Progenitor cell of endocrine pancreas (in vitro differentiated cells): Measurements from ENCODE around the gene MGAT5. TPM values are rescaled to one million over a fixed set of nuclear protein-coding genes. Genes with fewer than 3 reads are reported as not detected.

Experiments used
- DNase-seq: peaks from one replicate; pipeline ENCODE4 v3.0.0; 2021; ENCODE audit warnings: low spot score; ENCODE audit not compliant: unreplicated experiment
- H3K27ac Mint-ChIP-seq: 2 replicates; pipeline ENCODE4 v1.8.0; 2021; ENCODE audit warnings: mild to moderate bottlenecking, moderate library complexity, mixed read lengths
- H3K27me3 Mint-ChIP-seq: 2 replicates; pipeline ENCODE4 v1.8.0; 2021; ENCODE audit warnings: mixed read lengths
- H3K36me3 Mint-ChIP-seq: 2 replicates; pipeline ENCODE4 v1.8.0; 2022; ENCODE audit warnings: mixed read lengths; ENCODE audit not compliant: insufficient read depth
- H3K4me1 Mint-ChIP-seq: 2 replicates; pipeline ENCODE4 v1.8.0; 2021; ENCODE audit warnings: low read depth, mixed read lengths
- H3K4me3 Mint-ChIP-seq: 2 replicates; pipeline ENCODE4 v1.8.0; 2021; ENCODE audit warnings: low read depth, mild to moderate bottlenecking, moderate library complexity, mixed read lengths
- H3K9me3 Mint-ChIP-seq: 2 replicates; pipeline ENCODE4 v1.8.0; 2021; ENCODE audit warnings: low read depth, mixed read lengths
- total RNA-seq: library from RNA; stranded (reverse); gene quantifications from 2 replicates; pipeline ENCODE4 v1.2.1, GENCODE V29; 2021
- TF ChIP-seq, protein P1 (sequence below): fragments of 200-600 bp; sonication (generic); IDR thresholded peaks from one replicate; pipeline ENCODE4 v1.5.0; 2021; ENCODE audit warnings: antibody characterized with exemption, mild to moderate bottlenecking; ENCODE audit not compliant: unreplicated experiment

MGAT5 gene
- total RNA-seq, 1 donor from 2014 or later, result 110 TPM

GRCh38 chr2:134261398-134262131 lies 7.7 kb downstream of the MGAT5 start:
- peaks cover 1% of the 10 kb centered on the region for H3K4me1 Mint-ChIP-seq
- H3K4me3 Mint-ChIP-seq, result no peak overlapping the region
- no peaks in the 10 kb centered on the region for H3K36me3 Mint-ChIP-seq
- no peak for DNase-seq
- TF ChIP-seq, protein P1, sequence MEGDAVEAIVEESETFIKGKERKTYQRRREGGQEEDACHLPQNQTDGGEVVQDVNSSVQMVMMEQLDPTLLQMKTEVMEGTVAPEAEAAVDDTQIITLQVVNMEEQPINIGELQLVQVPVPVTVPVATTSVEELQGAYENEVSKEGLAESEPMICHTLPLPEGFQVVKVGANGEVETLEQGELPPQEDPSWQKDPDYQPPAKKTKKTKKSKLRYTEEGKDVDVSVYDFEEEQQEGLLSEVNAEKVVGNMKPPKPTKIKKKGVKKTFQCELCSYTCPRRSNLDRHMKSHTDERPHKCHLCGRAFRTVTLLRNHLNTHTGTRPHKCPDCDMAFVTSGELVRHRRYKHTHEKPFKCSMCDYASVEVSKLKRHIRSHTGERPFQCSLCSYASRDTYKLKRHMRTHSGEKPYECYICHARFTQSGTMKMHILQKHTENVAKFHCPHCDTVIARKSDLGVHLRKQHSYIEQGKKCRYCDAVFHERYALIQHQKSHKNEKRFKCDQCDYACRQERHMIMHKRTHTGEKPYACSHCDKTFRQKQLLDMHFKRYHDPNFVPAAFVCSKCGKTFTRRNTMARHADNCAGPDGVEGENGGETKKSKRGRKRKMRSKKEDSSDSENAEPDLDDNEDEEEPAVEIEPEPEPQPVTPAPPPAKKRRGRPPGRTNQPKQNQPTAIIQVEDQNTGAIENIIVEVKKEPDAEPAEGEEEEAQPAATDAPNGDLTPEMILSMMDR, result no peak
- H3K27me3 Mint-ChIP-seq, result no peaks in the 10 kb centered on the region
- H3K9me3 Mint-ChIP-seq, result no peaks in the 10 kb centered on the region
- H3K27ac Mint-ChIP-seq, result no peak overlapping the region

DNA sequence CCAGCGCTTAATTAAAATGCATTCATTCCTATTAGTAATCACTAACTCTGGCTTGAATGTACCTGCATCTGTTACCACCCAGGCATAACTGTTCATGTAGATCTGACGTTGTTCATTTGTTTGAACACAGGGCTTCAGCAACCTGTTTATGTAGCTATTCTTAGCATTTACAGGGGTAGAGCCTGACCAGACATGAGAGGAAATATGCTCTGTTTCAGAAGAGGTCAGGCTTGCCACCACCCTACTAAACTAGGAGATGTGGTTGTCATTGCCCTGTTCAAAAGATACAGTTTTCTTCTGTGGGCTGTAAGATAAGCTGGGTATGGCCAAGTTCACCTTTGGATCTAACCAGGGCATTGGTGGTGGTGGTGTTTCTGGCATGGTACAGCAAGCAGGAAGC lies 8.8 kb downstream of the MGAT5 start:
- H3K36me3 Mint-ChIP-seq, result no peaks in the 10 kb centered on the region
- no peak overlapping the region for H3K27ac Mint-ChIP-seq
- peaks cover 1% of the 10 kb centered on the region for H3K4me1 Mint-ChIP-seq
- H3K27me3 Mint-ChIP-seq, result no peaks in the 10 kb centered on the region
- no peak for DNase-seq
- no peak overlapping the region for H3K4me3 Mint-ChIP-seq
- TF ChIP-seq, protein P1, result no peak
- H3K9me3 Mint-ChIP-seq, result no peaks in the 10 kb centered on the region

DNA sequence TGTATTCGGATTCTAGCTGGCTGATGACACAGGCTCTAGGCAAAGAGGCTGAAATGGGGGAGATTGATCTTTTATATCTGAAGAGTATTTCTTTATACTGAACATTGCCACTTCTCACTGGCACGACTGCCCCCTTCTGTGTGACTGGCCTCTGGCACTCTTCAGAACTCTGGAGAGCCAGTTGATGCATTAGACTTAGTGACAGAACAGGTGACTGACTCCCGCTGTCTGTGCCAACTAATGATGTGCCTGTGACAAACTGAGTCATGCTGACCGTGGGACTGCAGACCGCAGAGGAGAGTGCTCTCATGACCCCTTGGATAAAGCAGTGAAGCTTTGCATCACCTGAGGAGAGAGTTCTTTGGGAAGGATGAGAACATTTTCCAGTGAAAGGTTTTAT lies 14.4 kb downstream of the MGAT5 start:
- peaks cover 4% of the 10 kb centered on the region for H3K36me3 Mint-ChIP-seq
- TF ChIP-seq, protein P1, result no peak
- no peaks in the 10 kb centered on the region for H3K27me3 Mint-ChIP-seq
- DNase-seq, result no peak
- no peaks in the 10 kb centered on the region for H3K4me1 Mint-ChIP-seq
- no peak overlapping the region for H3K4me3 Mint-ChIP-seq
- no peaks in the 10 kb centered on the region for H3K9me3 Mint-ChIP-seq
- H3K27ac Mint-ChIP-seq, result no peak overlapping the region

GRCh38 chr2:134269230-134269629 lies 15.4 kb downstream of the MGAT5 start:
- no peaks in the 10 kb centered on the region for H3K27me3 Mint-ChIP-seq
- no peak overlapping the region for H3K4me3 Mint-ChIP-seq
- H3K27ac Mint-ChIP-seq, result no peak overlapping the region
- H3K36me3 Mint-ChIP-seq, result peaks cover 4% of the 10 kb centered on the region
- TF ChIP-seq, protein P1, result no peak
- no peaks in the 10 kb centered on the region for H3K4me1 Mint-ChIP-seq
- DNase-seq, result no peak
- H3K9me3 Mint-ChIP-seq, result no peaks in the 10 kb centered on the region

- TF ChIP-seq, protein P1, result no peak
- Mint-ChIP-seq H3K4me3 (no peak overlapping the region), H3K9me3 (no peaks in the 10 kb centered on the region), H3K4me1 (no peaks in the 10 kb centered on the region), H3K27me3 (no peaks in the 10 kb centered on the region), H3K36me3 (peaks cover 5% of the 10 kb centered on the region), H3K27ac (no peak overlapping the region)
- DNase-seq, result no peak
Measured at GRCh38 chr2:134269972-134270735, 16.3 kb downstream of the MGAT5 start.
